OCI-LY7 (cell line): Measurements from ENCODE around the gene KLF11.

Experiments
- EZH2phosphoT487 ChIP-seq: fragments of 200-600 bp; sonication (generic); IDR thresholded peaks from 2 replicates; pipeline ENCODE4 v1.6.1; 2018; ENCODE audit warnings: low read depth, borderline replicate concordance, mild to moderate bottlenecking, mixed run types, antibody characterized with exemption, low read length, moderate library complexity, mixed read lengths
- TF ChIP-seq, protein P1 (sequence below): fragments of 200-600 bp; sonication (generic); conservative IDR thresholded peaks from 2 replicates; pipeline ENCODE4 v1.5.1; 2014; ENCODE audit warnings: mild to moderate bottlenecking, antibody characterized with exemption, low read length, moderate library complexity, mixed read lengths

DNA sequence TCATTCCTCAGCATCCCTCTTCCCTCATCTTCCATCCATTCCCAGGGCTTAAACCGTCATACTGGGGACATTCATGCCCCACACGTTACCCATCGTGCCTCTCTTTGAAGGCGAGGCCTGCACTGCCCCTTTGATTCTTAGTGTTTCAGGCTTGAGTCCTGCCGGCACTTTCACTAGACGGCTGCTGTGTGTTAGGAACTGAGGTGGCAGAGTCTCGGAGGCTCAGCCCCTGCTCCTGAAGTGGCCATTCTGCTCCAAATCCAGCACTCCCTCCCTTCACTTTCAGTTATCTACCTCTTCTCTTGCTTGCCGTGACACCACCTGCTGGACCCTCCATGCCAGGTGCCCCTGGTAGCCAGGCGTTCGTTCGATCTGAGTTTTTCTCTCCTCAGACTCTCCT lies 48.9 kb upstream of the KLF11 start:
- TF ChIP-seq, protein P1, sequence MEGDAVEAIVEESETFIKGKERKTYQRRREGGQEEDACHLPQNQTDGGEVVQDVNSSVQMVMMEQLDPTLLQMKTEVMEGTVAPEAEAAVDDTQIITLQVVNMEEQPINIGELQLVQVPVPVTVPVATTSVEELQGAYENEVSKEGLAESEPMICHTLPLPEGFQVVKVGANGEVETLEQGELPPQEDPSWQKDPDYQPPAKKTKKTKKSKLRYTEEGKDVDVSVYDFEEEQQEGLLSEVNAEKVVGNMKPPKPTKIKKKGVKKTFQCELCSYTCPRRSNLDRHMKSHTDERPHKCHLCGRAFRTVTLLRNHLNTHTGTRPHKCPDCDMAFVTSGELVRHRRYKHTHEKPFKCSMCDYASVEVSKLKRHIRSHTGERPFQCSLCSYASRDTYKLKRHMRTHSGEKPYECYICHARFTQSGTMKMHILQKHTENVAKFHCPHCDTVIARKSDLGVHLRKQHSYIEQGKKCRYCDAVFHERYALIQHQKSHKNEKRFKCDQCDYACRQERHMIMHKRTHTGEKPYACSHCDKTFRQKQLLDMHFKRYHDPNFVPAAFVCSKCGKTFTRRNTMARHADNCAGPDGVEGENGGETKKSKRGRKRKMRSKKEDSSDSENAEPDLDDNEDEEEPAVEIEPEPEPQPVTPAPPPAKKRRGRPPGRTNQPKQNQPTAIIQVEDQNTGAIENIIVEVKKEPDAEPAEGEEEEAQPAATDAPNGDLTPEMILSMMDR = no peak
- TF ChIP-seq EZH2phosphoT487 = no peak
